Liver (tissue), 9 donors: ENCODE measurements around the gene OGN. TPM values are rescaled to one million over a fixed set of nuclear protein-coding genes. Genes with fewer than 3 reads are reported as not detected.

Source experiments
- DNase-seq: peaks from one replicate; pipeline ENCODE4 v3.0.0-alpha.2; 2017; ENCODE audit warnings: low spot score
- H3K27ac ChIP-seq, 2 donors: one replicate each; pipeline ENCODE4 v1.7.0; 2013; ENCODE audit warnings: inconsistent platforms in 2 of 2, low read length in 2 of 2, control low read depth in 1 of 2, low read depth in 1 of 2, mild to moderate bottlenecking in 1 of 2
- H3K27me3 ChIP-seq, 4 donors: one replicate each; pipeline versions ENCODE4 v1.6.1 to v1.7.0; 2013; ENCODE audit warnings: low read length in 3 of 4, inconsistent platforms in 1 of 4, mild to moderate bottlenecking in 1 of 4, moderate library complexity in 1 of 4; ENCODE audit not compliant: control insufficient read depth in 4 of 4, insufficient read depth in 4 of 4
- H3K36me3 ChIP-seq, 4 donors: one replicate each; pipeline versions ENCODE4 v1.6.1 to v1.7.0; 2013; ENCODE audit warnings: low read length in 3 of 4, mild to moderate bottlenecking in 3 of 4, low read depth in 1 of 4, moderate library complexity in 1 of 4; ENCODE audit not compliant: control insufficient read depth in 4 of 4, insufficient read depth in 3 of 4
- H3K4me1 ChIP-seq, 4 donors: one replicate each; pipeline versions ENCODE4 v1.6.1 to v1.7.0; 2013; ENCODE audit warnings: low read length in 3 of 4, mild to moderate bottlenecking in 3 of 4, moderate library complexity in 1 of 4; ENCODE audit not compliant: control insufficient read depth in 4 of 4, insufficient read depth in 4 of 4
- H3K4me3 ChIP-seq, 3 donors: one replicate each; pipeline versions ENCODE4 v1.6.1 to v1.7.0; 2013; ENCODE audit warnings: low read length in 3 of 3, control low read depth in 1 of 3, low read depth in 1 of 3, mild to moderate bottlenecking in 1 of 3
- H3K9ac ChIP-seq, 2 donors: one replicate each; pipeline ENCODE4 v1.7.0; 2013; ENCODE audit warnings: low read length in 2 of 2, mild to moderate bottlenecking in 2 of 2, moderate library complexity in 2 of 2, control low read depth in 1 of 2, low read depth in 1 of 2
- H3K9me3 ChIP-seq, 4 donors: one replicate each; pipeline versions ENCODE4 v1.6.1 to v1.7.0; 2013; ENCODE audit warnings: low read length in 3 of 4; ENCODE audit not compliant: control insufficient read depth in 4 of 4
- ATF3 ChIP-seq: IDR thresholded peaks from 2 replicates; pipeline ENCODE4 v1.6.1; 2016; ENCODE audit warnings: antibody characterized with exemption
- EGR1 ChIP-seq, 2 donors: IDR thresholded peaks; 2 replicates each; pipeline ENCODE4 v1.6.1; 2016 to 2018; ENCODE audit warnings: antibody characterized with exemption in 2 of 2, low read depth in 2 of 2
- FOXA1 ChIP-seq: IDR thresholded peaks from 2 replicates; pipeline ENCODE4 v1.6.1; 2016; ENCODE audit warnings: antibody characterized with exemption
- FOXA2 ChIP-seq: IDR thresholded peaks from 2 replicates; pipeline ENCODE4 v1.6.1; 2016; ENCODE audit warnings: antibody characterized with exemption
- GABPA ChIP-seq, 2 donors: IDR thresholded peaks in 1 of 2; conservative IDR thresholded peaks in 1 of 2; 2 replicates each; pipeline ENCODE4 v1.6.1; 2016; ENCODE audit warnings: antibody characterized with exemption in 2 of 2, mild to moderate bottlenecking in 1 of 2, moderate library complexity in 1 of 2
- HNF4A ChIP-seq, 2 donors: conservative IDR thresholded peaks; 2 replicates each; pipeline ENCODE4 v1.6.1; 2016; ENCODE audit warnings: antibody characterized with exemption in 2 of 2, mild to moderate bottlenecking in 2 of 2
- HNF4G ChIP-seq: IDR thresholded peaks from 2 replicates; pipeline ENCODE4 v1.6.1; 2016; ENCODE audit warnings: antibody characterized with exemption
- JUND ChIP-seq, 2 donors: IDR thresholded peaks; 2 replicates each; pipeline ENCODE4 v1.6.1; 2016; ENCODE audit warnings: antibody characterized with exemption in 2 of 2
- NR2F2 ChIP-seq: IDR thresholded peaks from 2 replicates; pipeline ENCODE4 v1.6.1; 2016; ENCODE audit warnings: antibody characterized with exemption
- RAD21 ChIP-seq, 2 donors: IDR thresholded peaks; 2 replicates each; pipeline ENCODE4 v1.6.1; 2016; ENCODE audit warnings: antibody characterized with exemption in 2 of 2, mild to moderate bottlenecking in 2 of 2
- RXRA ChIP-seq, 2 donors: IDR thresholded peaks; 2 replicates each; pipeline ENCODE4 v1.6.1; 2017 to 2018; ENCODE audit warnings: antibody characterized with exemption in 2 of 2, mild to moderate bottlenecking in 1 of 2
- SP1 ChIP-seq: IDR thresholded peaks from 2 replicates; pipeline ENCODE4 v1.6.1; 2018; ENCODE audit warnings: antibody characterized with exemption, mild to moderate bottlenecking
- TAF1 ChIP-seq: conservative IDR thresholded peaks from 2 replicates; pipeline ENCODE4 v1.6.1; 2016; ENCODE audit warnings: antibody characterized with exemption, mild to moderate bottlenecking
- YY1 ChIP-seq: IDR thresholded peaks from 2 replicates; pipeline ENCODE4 v1.6.1; 2016; ENCODE audit warnings: antibody characterized with exemption, mild to moderate bottlenecking
- ZBTB33 ChIP-seq: IDR thresholded peaks from 2 replicates; pipeline ENCODE4 v1.6.1; 2016; ENCODE audit warnings: antibody characterized with exemption
- WGBS: extraction: QIAGEN DNeasy Blood & Tissue Kit; methylation state at CpG from one replicate; pipeline ENCODE4 v1.1.7; 2013; 5-methylcytosine and 5-hydroxymethylcytosine counted together
- polyA plus RNA-seq, 2 donors: library from polyadenylated mRNA; stranded (reverse) in 1 of 2; unstranded in 1 of 2; fragments of 200-250 nt in 1 of 2; fragments of >200 nt in 1 of 2; fragmentation: Nextera tagmentation in 1 of 2; extraction: Ambion mirVana in 1 of 2; gene quantifications; one replicate each; pipeline versions ENCODE4 v1.2.1 to v1.2.3, GENCODE V29; 2013 to 2015
- total RNA-seq, 2 donors: library from RNA; depleted of rRNA; stranded (reverse); fragments of >200 nt; gene quantifications; one replicate each; pipeline ENCODE4 v1.2.3, GENCODE V29; 2014
- TF ChIP-seq, protein P1 (sequence below): IDR thresholded peaks from 2 replicates; pipeline ENCODE4 v1.6.1; 2016; ENCODE audit warnings: antibody characterized with exemption, mild to moderate bottlenecking
- TF ChIP-seq, protein P2 (sequence below): fragments of 150-350 bp; IDR thresholded peaks from 2 replicates; pipeline ENCODE4 v1.5.1; 2017; ENCODE audit warnings: improper control_type of control experiment, low read depth, low read length; ENCODE audit not compliant: missing input control
- TF ChIP-seq, protein P3 (sequence below): IDR thresholded peaks from 2 replicates; pipeline ENCODE4 v1.6.1; 2016; ENCODE audit warnings: antibody characterized with exemption
- donor health status: healthy.
- donor health status: healthy.
- donor health status: healthy.
- donor health status: healthy.
- donor health status: healthy.

The OGN gene
- total and polyA plus RNA-seq, 4 donors = 0.92 to 4.0 (median 1.1) TPM

DNA sequence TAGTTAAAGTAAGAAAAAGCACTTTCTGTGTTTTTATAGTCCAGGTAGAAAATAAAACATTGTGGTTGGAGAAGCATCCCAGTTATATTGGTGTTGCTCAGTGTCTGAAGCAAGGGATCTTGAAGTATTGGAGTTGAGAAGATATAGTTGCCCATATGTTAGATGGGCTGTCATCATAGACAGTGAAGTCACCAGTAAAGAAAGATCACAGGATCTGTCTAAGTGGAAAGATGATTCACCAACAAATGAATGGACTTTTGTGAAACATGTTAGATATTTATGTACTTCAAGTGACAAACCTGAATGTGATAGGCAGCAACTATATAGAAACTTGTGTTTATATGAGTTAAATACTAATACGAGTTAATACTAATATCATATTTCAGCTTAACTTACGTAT, 11.7 kb downstream of the OGN start (continued):
- TF ChIP-seq, protein P1, sequence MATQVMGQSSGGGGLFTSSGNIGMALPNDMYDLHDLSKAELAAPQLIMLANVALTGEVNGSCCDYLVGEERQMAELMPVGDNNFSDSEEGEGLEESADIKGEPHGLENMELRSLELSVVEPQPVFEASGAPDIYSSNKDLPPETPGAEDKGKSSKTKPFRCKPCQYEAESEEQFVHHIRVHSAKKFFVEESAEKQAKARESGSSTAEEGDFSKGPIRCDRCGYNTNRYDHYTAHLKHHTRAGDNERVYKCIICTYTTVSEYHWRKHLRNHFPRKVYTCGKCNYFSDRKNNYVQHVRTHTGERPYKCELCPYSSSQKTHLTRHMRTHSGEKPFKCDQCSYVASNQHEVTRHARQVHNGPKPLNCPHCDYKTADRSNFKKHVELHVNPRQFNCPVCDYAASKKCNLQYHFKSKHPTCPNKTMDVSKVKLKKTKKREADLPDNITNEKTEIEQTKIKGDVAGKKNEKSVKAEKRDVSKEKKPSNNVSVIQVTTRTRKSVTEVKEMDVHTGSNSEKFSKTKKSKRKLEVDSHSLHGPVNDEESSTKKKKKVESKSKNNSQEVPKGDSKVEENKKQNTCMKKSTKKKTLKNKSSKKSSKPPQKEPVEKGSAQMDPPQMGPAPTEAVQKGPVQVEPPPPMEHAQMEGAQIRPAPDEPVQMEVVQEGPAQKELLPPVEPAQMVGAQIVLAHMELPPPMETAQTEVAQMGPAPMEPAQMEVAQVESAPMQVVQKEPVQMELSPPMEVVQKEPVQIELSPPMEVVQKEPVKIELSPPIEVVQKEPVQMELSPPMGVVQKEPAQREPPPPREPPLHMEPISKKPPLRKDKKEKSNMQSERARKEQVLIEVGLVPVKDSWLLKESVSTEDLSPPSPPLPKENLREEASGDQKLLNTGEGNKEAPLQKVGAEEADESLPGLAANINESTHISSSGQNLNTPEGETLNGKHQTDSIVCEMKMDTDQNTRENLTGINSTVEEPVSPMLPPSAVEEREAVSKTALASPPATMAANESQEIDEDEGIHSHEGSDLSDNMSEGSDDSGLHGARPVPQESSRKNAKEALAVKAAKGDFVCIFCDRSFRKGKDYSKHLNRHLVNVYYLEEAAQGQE = no peak
- TF ChIP-seq HNF4G = no peak

- 79% methylated on average over 4 of the region's 4 CpGs for WGBS
- Histone ChIP-seq H3K4me1 (peaks cover 0 to 8% (median 4%) of the 10 kb centered on the region in 4 donors), H3K27ac (peak overlapping the region; percentile 60 to 72), H3K4me3 (no peak overlapping the region), H3K9me3 (no peaks in the 10 kb centered on the region), H3K9ac (no peak overlapping the region), H3K27me3 (no peaks in the 10 kb centered on the region), H3K36me3 (no peaks in the 10 kb centered on the region)
- no peak for DNase-seq
- TF ChIP-seq GABPA (IDR thresholded peaks at IDR 0.05 in 1 of 2, conservative IDR thresholded peaks at IDR 0.05 in 1 of 2) = no peak
- no peak for TF ChIP-seq RXRA (IDR thresholded peaks at IDR 0.05)
- no peak for TF ChIP-seq EGR1 (IDR thresholded peaks at IDR 0.05; ENCODE audit: low read depth in 2 of 2)
- TF ChIP-seq, protein P2, sequence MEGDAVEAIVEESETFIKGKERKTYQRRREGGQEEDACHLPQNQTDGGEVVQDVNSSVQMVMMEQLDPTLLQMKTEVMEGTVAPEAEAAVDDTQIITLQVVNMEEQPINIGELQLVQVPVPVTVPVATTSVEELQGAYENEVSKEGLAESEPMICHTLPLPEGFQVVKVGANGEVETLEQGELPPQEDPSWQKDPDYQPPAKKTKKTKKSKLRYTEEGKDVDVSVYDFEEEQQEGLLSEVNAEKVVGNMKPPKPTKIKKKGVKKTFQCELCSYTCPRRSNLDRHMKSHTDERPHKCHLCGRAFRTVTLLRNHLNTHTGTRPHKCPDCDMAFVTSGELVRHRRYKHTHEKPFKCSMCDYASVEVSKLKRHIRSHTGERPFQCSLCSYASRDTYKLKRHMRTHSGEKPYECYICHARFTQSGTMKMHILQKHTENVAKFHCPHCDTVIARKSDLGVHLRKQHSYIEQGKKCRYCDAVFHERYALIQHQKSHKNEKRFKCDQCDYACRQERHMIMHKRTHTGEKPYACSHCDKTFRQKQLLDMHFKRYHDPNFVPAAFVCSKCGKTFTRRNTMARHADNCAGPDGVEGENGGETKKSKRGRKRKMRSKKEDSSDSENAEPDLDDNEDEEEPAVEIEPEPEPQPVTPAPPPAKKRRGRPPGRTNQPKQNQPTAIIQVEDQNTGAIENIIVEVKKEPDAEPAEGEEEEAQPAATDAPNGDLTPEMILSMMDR = no peak
- no peak for TF ChIP-seq YY1
- no peak for TF ChIP-seq HNF4A (conservative IDR thresholded peaks at IDR 0.05)
- TF ChIP-seq NR2F2 = no peak
- TF ChIP-seq, protein P3, sequence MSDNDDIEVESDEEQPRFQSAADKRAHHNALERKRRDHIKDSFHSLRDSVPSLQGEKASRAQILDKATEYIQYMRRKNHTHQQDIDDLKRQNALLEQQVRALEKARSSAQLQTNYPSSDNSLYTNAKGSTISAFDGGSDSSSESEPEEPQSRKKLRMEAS = no peak
- no peak for TF ChIP-seq TAF1
Observed at GRCh38 chr9:92385953-92386352, 18.4 kb downstream of the OGN start.

DNA sequence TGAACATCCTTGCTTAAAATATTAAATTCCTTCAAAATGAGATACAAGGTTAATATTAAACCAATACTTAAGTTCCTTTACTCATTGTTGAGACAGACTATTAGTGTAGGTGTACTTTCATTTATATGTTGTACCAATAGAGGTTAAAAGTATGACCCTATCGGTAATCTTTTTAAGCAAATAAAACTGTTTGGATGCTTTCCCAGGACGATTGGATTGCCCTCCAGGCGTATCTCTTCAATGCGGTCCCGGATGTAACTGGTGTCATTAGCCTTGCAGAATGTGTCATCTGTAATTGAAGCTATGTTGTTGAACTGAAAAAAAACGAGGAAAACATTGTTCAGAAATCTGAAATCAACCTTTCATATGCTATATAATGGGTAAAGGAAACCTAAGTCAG, 18.9 kb downstream of the OGN start:
- 22% methylated on average over 6 of the region's 6 CpGs for WGBS
- no peaks in the 10 kb centered on the region for H3K27me3 ChIP-seq
- DNase-seq = no peak
- peaks cover 0 to 8% (median 4%) of the 10 kb centered on the region in 4 donors for H3K4me1 ChIP-seq
- H3K4me3 ChIP-seq = no peak overlapping the region
- H3K27ac ChIP-seq = peak overlapping the region; percentile 60 to 72
- H3K9me3 ChIP-seq = no peaks in the 10 kb centered on the region
- no peaks in the 10 kb centered on the region for H3K36me3 ChIP-seq
- no peak overlapping the region for H3K9ac ChIP-seq
- TF ChIP-seq RAD21 (IDR thresholded peaks at IDR 0.05) (no peak), FOXA2 (peak; percentile 50), HNF4A (conservative IDR thresholded peaks at IDR 0.05) (peak; percentile 58 to 67), FOXA1 (no peak), RXRA (IDR thresholded peaks at IDR 0.05) (peak; percentile 81 to 88), HNF4G (no peak), GABPA (IDR thresholded peaks at IDR 0.05 in 1 of 2, conservative IDR thresholded peaks at IDR 0.05 in 1 of 2) (no peak), EGR1 (IDR thresholded peaks at IDR 0.05; ENCODE audit: low read depth in 2 of 2) (no peak), SP1 (peak; percentile 64), ATF3 (no peak), NR2F2 (peak; percentile 64), JUND (IDR thresholded peaks at IDR 0.05) (peak; percentile 25 to 48), ZBTB33 (no peak), YY1 (peak; percentile 36)
- TF ChIP-seq, protein P1 = peak; percentile 21
- TF ChIP-seq, protein P3 = peak; percentile 62
